Activated T-helper 2 cell treated with anti-CD3 and anti-CD28 coated beads, Interferon-gamma antibody, Interleukin-2, Interleukin-4, amounts not matched to agents 10 μg/mL and 5 μg/mL and 100 μg/mL, durations not matched to agents 14 hours and 24 hours and 36 hours (primary cell): Measurements from ENCODE around the gene ATXN1L. TPM values are rescaled to one million over a fixed set of nuclear protein-coding genes. Genes with fewer than 3 reads are reported as not detected.
"Not testable (repeated sequence)": the region's sequence is repeated elsewhere in the genome, so short reads cannot be mapped to it uniquely, and the experiment has no call there.

Source experiments
- DNase-seq: peaks from one replicate; pipeline ENCODE4 v3.0.0; 2021; ENCODE audit warnings: low spot score
- H3K27ac Mint-ChIP-seq: one replicate; pipeline ENCODE4 v1.8.0; 2021; ENCODE audit warnings: mixed read lengths
- H3K27me3 Mint-ChIP-seq: one replicate; pipeline ENCODE4 v1.8.0; 2021; ENCODE audit warnings: low read depth, mixed read lengths
- H3K36me3 Mint-ChIP-seq: one replicate; pipeline ENCODE4 v1.8.0; 2021; ENCODE audit warnings: low read depth, mixed read lengths
- H3K4me1 Mint-ChIP-seq: one replicate; pipeline ENCODE4 v1.8.0; 2021; ENCODE audit warnings: low read depth, mixed read lengths
- H3K4me3 Mint-ChIP-seq: one replicate; pipeline ENCODE4 v1.8.0; 2021; ENCODE audit warnings: low read depth, mild to moderate bottlenecking, moderate library complexity, mixed read lengths
- H3K9me3 Mint-ChIP-seq: one replicate; pipeline ENCODE4 v1.8.0; 2021; ENCODE audit warnings: mixed read lengths
- intact Hi-C: fragments of 100-400 bp; cut with micrococcal nuclease; formaldehyde crosslinking; loops from one replicate; pipeline ENCODE4 v1.15.1; 2023
- total RNA-seq: library from RNA; stranded (reverse); gene quantifications from 2 replicates; pipeline ENCODE4 v1.2.3, GENCODE V29; 2022

Gene ATXN1L
- total RNA-seq, 1 donor from 2014 or later: 19.7 TPM

DNA sequence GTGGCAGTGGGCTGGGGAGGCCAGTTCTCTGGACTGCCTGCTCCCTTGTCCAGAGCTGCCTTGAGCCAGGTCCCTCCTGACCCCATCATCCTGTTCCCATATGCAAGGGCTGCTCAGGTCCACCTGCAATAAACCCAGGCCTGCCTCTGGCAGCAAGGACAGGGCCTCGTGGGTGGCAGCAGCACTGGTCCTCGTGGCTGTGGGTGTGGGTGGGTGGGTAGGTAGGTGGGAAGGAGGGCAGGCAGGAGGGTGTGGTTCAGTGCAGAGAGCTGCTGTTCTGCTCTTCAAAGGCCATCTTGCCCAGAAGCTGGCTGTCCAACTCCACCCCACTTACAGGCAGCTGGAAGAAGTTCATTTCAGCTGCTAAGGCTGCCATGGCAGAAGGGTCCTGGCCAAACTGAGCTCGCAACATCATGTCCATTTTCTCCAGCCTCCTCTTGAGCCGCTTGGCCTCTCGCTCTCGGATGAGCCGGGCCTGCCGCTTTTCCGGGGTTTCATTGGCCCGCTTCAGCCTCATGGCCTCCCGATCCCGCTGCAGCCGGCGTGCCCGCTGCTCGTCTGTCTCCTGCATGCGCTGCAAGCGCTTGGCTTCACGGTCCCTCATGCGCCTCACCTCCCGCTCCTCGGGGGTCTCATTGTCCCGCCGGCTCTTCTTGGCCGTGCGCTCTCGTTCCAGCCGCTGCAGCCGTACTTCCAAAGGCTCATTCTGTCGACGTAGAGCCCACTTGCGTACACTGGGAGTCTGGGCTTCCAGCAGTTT, 14.2 kb downstream of the ATXN1L start:
- Mint-ChIP-seq H3K4me1 (peaks cover 10% of the 10 kb centered on the region), H3K9me3 (no peaks in the 10 kb centered on the region), H3K27me3 (no peaks in the 10 kb centered on the region), H3K27ac (no peak overlapping the region), H3K4me3 (no peak overlapping the region), H3K36me3 (peaks cover 42% of the 10 kb centered on the region)
- intact Hi-C loops: no loop called here
- no peak for DNase-seq

DNA sequence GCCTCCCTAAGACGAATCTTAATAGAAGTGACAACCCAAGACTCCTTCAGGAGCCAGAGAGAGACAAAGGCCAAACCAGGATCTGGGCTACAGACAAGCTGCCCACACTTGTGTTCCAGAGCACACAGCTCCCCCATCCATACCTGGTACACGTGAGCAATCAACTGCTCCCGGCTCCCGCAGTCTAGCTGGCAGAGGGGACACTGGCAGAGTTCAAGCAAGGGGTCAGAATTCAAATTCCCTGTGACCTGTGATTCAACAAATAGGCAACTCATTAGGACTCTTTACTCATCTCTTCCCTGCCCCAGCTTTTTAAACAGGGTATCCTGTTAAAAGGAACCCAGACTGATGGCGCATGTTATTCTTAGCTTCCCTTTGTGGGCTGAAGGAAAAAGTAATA, 18.2 kb downstream of the ATXN1L start:
- no peaks in the 10 kb centered on the region for H3K9me3 Mint-ChIP-seq
- H3K36me3 Mint-ChIP-seq: peaks cover 39% of the 10 kb centered on the region
- no peak overlapping the region for H3K27ac Mint-ChIP-seq
- H3K4me1 Mint-ChIP-seq: peaks cover 2% of the 10 kb centered on the region
- no peaks in the 10 kb centered on the region for H3K27me3 Mint-ChIP-seq
- intact Hi-C loops: no loop called here
- DNase-seq: no peak
- no peak overlapping the region for H3K4me3 Mint-ChIP-seq

DNA sequence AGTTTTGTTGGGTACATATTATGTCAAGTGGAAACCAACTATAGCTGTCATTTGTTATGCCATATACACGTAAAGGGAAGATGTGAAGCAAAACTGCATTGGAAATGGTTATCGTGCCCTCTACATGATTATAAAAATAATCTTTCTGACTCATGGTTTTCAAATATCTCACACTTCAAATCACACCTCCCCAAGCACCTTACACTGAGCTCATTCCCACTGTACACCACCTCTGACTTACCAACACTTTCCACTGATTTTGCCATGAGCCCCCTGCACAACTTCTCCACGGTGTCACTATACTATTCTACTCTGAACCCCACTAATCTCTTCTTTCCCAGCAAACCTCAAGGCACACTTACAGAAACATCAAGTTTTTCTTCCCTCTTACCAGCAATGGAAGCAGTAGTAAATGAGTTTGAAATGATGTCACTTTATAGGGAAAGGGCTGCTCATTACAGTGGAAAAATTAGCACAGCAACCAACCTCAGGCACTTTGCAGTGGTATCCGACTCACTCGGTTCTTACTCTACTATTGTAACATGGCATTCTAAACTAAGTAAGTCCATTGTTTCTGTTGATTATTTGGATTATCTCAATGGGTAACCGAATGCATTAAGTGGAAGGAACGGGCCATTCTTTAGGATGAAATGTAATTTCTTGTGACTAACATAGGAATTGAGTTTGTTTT, 19.5 kb downstream of the ATXN1L start:
- Mint-ChIP-seq H3K27ac (no peak overlapping the region), H3K9me3 (no peaks in the 10 kb centered on the region), H3K4me1 (peaks cover 5% of the 10 kb centered on the region), H3K4me3 (no peak overlapping the region), H3K36me3 (peaks cover 36% of the 10 kb centered on the region), H3K27me3 (no peaks in the 10 kb centered on the region)
- intact Hi-C loops: no loop called here
- DNase-seq: no peak

DNA sequence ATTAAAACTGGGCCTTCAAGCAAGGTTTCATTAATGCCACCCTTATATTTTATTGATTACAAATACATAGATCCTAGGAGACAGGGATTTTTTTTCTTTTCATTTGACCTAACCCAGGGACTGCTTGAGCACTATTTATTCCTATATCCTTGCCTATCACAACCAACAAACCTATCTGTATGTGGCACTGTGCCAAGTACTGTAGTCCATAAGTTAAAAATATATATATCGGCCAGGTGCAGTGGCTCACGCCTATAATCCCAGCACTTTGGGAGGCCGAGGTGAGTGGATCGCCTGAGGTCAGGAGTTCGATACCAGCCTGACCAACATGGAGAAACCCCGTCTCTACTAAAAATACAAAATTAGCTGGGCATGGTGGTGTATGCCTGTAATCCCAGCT, 21.4 kb downstream of the ATXN1L start:
- H3K36me3 Mint-ChIP-seq: peaks cover 38% of the 10 kb centered on the region
- H3K9me3 Mint-ChIP-seq, H3K4me3 Mint-ChIP-seq, H3K27me3 Mint-ChIP-seq, DNase-seq, H3K27ac Mint-ChIP-seq, intact Hi-C loops: not testable (repeated sequence)
- H3K4me1 Mint-ChIP-seq: peaks cover 15% of the 10 kb centered on the region

DNA sequence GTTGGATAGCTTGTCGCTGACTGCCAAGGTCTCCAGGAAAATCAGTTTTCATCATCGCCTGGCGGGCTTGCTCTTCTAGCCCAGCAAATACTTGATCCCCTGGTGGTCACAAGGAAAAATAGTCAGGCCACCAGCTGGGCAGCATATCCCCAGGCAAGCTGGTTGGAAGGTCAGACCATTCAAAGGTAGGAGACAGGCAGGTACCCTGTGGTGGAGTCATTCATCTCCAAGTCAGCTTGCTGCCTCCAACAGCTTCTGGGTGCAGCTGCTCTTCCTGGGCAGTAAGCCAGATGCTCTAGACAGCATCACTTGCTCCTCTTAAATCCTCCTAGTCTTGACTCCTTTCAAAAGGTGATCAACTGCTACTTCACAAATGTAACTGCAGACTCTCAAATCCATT, 22.2 kb downstream of the ATXN1L start:
- intact Hi-C loops: no loop called here
- Mint-ChIP-seq H3K4me1 (peaks cover 18% of the 10 kb centered on the region), H3K27ac (no peak overlapping the region), H3K36me3 (peaks cover 34% of the 10 kb centered on the region), H3K9me3 (no peaks in the 10 kb centered on the region), H3K4me3 (no peak overlapping the region), H3K27me3 (no peaks in the 10 kb centered on the region)
- no peak for DNase-seq

DNA sequence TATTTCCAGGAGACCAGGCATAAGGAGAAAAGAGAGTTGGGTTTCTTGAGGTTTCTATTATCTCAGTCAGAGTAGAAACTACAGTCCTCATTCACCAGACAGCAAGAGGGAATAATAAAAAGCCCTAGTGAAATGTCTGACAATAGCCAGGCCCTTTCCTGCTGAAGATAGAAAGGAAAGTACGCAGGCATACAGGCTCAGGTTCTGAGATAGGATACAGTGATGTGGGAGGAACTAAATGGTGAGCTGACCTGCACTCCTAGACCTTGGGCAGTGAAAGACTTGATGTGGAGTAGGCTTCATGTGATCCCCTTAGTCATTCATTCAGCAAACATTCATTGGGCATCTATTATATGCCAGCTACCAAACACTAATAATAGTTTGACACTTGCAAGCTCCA, 23.3 kb downstream of the ATXN1L start:
- no peak for DNase-seq
- H3K9me3 Mint-ChIP-seq: no peaks in the 10 kb centered on the region
- H3K4me1 Mint-ChIP-seq: peaks cover 22% of the 10 kb centered on the region
- no peak overlapping the region for H3K27ac Mint-ChIP-seq
- intact Hi-C loops: no loop called here
- peaks cover 30% of the 10 kb centered on the region for H3K36me3 Mint-ChIP-seq
- no peak overlapping the region for H3K4me3 Mint-ChIP-seq
- H3K27me3 Mint-ChIP-seq: no peaks in the 10 kb centered on the region

DNA sequence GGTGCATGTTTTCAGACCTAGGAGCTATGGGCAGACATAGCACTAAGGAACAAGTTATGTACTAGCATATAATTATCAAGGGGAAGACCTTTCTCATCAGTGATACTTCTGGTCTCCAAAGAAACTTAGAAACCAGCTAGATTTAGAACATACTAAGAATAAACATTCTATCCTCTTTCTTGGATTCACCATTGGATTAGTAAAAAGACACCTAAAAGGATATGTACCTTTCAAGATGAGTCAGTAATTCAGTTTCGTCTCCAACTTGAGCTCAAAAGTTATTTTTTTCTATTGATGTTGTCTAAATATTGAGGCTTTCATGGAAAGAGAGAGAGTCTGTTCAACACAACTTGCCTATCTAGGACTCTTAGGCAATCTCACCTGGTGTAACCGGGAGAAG, 25.0 kb downstream of the ATXN1L start:
- H3K36me3 Mint-ChIP-seq: peaks cover 18% of the 10 kb centered on the region
- intact Hi-C loops: loop anchor here (1.0 kb wide), 1 partner anchor 29 kb away; no protein-coding TSS in a partner anchor
- DNase-seq: no peak
- H3K27ac Mint-ChIP-seq: no peak overlapping the region
- no peaks in the 10 kb centered on the region for H3K27me3 Mint-ChIP-seq
- peaks cover 20% of the 10 kb centered on the region for H3K4me1 Mint-ChIP-seq
- no peak overlapping the region for H3K4me3 Mint-ChIP-seq
- no peaks in the 10 kb centered on the region for H3K9me3 Mint-ChIP-seq

DNA sequence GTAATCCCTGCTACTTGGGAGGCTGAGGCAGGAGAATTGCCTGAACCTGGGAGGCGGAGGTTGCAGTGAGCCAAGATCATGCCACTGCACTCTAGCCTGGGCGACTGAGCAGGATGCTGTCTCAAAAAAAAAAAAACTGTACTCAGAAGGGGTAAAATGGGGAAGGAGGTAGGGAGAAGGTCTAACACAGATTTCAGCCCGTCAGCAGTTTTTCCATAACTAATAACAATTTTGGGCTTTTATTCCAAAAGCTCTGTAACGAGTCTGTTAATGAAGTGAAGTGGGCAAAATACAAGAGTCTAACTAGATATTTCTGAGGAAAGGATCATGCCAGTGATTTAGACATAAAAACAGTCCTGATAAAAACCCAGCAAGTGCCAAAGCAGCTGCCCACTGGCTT, 27.4 kb downstream of the ATXN1L start:
- Mint-ChIP-seq H3K27me3 (no peaks in the 10 kb centered on the region), H3K4me3 (peak overlapping the region; percentile 45), H3K4me1 (peaks cover 20% of the 10 kb centered on the region), H3K36me3 (peaks cover 16% of the 10 kb centered on the region), H3K27ac (peak overlapping the region; percentile 73), H3K9me3 (no peaks in the 10 kb centered on the region)
- DNase-seq: no peak
- intact Hi-C loops: no loop called here

DNA sequence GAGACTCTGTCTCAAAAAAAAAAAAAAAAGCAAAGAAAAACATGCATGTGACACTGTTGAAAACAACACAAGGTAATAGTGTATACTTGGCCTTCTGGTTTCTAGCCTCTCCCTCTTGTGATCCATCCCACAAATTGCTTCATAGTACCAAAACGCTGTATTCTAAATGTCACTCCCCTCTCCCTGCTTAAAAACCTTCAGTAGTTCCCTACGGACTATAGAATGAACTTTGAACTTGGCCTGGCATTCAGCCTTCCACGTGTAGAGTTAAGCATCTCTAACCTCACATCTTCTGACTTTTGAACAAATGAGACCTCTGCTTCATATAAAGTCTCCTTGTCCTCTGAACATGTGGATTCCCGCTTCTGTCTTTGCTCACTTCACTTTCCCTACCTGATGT, 33.1 kb downstream of the ATXN1L start:
- intact Hi-C loops: no loop called here
- H3K36me3 Mint-ChIP-seq: peaks cover 32% of the 10 kb centered on the region
- DNase-seq: no peak
- H3K4me3 Mint-ChIP-seq: no peak overlapping the region
- H3K27me3 Mint-ChIP-seq: no peaks in the 10 kb centered on the region
- H3K9me3 Mint-ChIP-seq: no peaks in the 10 kb centered on the region
- H3K4me1 Mint-ChIP-seq: peaks cover 36% of the 10 kb centered on the region
- no peak overlapping the region for H3K27ac Mint-ChIP-seq

DNA sequence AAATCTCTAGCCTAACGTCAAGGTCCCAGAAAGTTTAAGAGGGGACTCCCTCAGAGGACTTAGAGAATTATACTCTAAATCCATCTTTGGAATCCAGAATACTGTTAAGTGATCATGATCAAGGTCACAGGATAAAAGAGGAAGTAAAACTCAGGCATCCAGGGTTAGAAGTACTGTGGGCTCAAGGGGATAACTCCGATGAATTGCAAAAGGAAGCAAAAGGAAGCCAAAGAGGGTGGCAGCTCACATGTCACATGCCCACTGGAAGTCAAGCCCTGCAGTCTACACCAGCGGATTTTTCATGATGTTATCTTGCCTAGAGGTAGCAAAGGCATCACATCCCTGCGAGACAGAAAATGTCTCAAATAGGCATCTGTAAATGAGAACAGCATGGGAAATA, 34.4 kb downstream of the ATXN1L start:
- Mint-ChIP-seq H3K36me3 (peaks cover 32% of the 10 kb centered on the region), H3K27ac (no peak overlapping the region), H3K27me3 (peaks cover 1% of the 10 kb centered on the region), H3K9me3 (no peaks in the 10 kb centered on the region), H3K4me3 (no peak overlapping the region), H3K4me1 (peaks cover 42% of the 10 kb centered on the region)
- intact Hi-C loops: loop anchor here (2.0 to 5.0 kb wide), 4 partner anchors 15 to 158 kb away; partner anchors contain the start of genes IST1 and PHLPP2
- no peak for DNase-seq

DNA sequence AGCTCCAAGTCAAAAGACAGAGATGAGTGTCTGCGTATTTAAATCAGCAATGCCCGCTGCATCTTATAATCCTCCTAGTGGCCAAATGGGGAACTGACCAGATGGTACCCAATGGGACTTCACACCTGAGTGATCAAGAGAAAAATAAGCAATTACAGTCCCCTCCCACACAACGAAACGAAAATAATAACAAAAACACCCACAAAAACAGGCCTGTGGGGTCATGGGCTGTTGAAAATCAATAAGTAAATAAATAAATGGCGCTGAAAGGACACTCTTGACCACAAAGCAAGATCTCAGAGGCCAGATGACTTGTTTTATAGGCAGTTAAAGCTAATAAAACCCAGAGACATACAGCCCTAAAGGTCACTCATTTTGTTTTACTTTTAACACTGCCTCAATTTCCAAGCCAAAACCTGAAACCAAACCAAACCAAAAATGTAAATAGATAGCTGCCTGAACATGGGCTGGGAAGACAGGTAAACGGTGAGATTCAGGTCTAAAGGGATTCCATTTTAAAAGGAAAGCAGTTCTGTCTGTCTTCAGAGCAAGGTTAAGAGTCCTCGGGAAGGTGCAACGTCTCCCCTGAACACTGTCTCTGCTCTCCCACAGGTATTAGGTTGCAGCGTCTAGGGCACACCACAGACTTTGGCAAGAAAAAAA, 36.9 kb downstream of the ATXN1L start:
- intact Hi-C loops: loop anchor here (5.0 kb wide), 2 partner anchors 80 to 160 kb away; partner anchors contain the start of gene PHLPP2
- Mint-ChIP-seq H3K4me3 (peak overlapping the region; percentile 81), H3K27ac (peak overlapping the region; percentile 73), H3K4me1 (peaks cover 47% of the 10 kb centered on the region), H3K9me3 (no peaks in the 10 kb centered on the region), H3K36me3 (peaks cover 24% of the 10 kb centered on the region), H3K27me3 (peaks cover 9% of the 10 kb centered on the region)
- DNase-seq: peak; percentile 72

DNA sequence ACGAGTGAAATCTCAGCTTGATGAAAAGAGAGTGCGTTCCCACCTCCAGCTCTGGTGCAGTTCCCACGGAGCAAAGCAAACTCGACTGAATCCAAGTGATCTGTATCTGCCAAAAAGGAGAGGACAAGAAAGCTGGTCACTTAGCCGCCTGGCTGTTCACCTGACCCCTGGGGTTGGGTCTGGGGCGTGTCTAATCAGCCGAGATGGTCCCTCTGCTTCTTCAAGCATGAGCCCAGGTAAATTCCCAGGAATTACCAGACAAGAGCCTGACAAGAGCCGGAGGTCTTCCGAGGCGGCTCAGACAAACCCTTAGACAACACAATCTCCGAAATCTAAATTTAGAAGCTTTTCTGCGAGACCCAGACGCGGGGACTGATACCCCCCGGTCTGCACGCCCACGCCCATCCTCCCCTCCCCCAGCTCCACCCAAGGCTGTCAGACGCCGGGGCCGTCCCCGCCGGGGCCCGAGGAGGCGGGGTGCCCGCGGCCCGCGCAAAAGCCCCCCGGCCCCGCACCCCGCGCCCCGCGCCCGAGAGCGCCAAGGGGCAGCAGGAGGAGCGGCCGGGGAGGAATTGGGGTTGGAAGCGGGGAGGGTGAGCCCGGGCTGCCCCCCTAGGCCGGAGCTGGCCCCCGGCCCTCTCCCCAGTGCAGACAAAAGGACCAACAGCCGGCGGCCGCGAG, 37.5 kb downstream of the ATXN1L start:
- Mint-ChIP-seq H3K9me3 (no peaks in the 10 kb centered on the region), H3K36me3 (peaks cover 24% of the 10 kb centered on the region), H3K4me3 (peak overlapping the region; percentile 81), H3K27me3 (peaks cover 9% of the 10 kb centered on the region), H3K4me1 (peaks cover 47% of the 10 kb centered on the region), H3K27ac (peak overlapping the region; percentile 73)
- DNase-seq: peak; percentile 25
- intact Hi-C loops: loop anchor here (5.0 kb wide), 2 partner anchors 79 to 161 kb away; partner anchors contain the start of gene PHLPP2
